Measurements from ENCODE around the gene ATP6V1A. TPM values are rescaled to one million over a fixed set of nuclear protein-coding genes. Genes with fewer than 3 reads are reported as not detected.

The ATP6V1A gene
- total and polyA plus RNA-seq, 10 donors, result 13.3 to 109 (median 81.8) TPM

- Histone ChIP-seq H3K27ac (no peak overlapping the region), H3K27me3 (replicated peaks in 1 of 7) (no peaks in the 10 kb centered on the region), H3K36me3 (no peaks in the 10 kb centered on the region), H3K9me3 (no peaks in the 10 kb centered on the region), H3K4me3 (no peak overlapping the region), H3K4me1 (no peaks in the 10 kb centered on the region)
- intact Hi-C loops (cut with DNase I; ENCODE audit: low total_unique reads), result no loop called here
- WGBS, 5 donors, result 83 to 89% (median 87%) methylated on average over 3 of the region's 3 CpGs
- TF ChIP-seq POLR2AphosphoS5 (IDR thresholded peaks at IDR 0.05), result no peak
- no peak for TF ChIP-seq CTCF (IDR thresholded peaks at IDR 0.05 in 8 of 11, conservative IDR thresholded peaks at IDR 0.05 in 3 of 11)
- TF ChIP-seq POLR2A (IDR thresholded peaks at IDR 0.05), result no peak
- no peak for DNase-seq
Measured at GRCh38 chr3:113852506-113852905, 105.7 kb downstream of the ATP6V1A start.

Other genes with a start within 250 kb of the ATP6V1A start
- 10 to 100 TPM; 15.7 to 26.3 (median 17.7) TPM for gene SPICE1, start 231.9 kb upstream of the ATP6V1A start, total RNA-seq
- gene SPICE1, start 231.9 kb upstream of the ATP6V1A start, polyA plus RNA-seq, result 1 to 10 TPM; 1.4 to 2.1 (median 1.7) TPM
- gene SIDT1, start 214.5 kb upstream of the ATP6V1A start, total RNA-seq, result 10 to 100 TPM; 37.2 to 81.5 (median 47.4) TPM
- 10 to 100 TPM; 12.4 to 13.4 (median 12.8) TPM for gene SIDT1, start 214.5 kb upstream of the ATP6V1A start, polyA plus RNA-seq
- 10 to 100 TPM; 23.9 to 36.0 (median 28.4) TPM for gene USF3, start 50.4 kb upstream of the ATP6V1A start, total RNA-seq
- 1 to 10 TPM; 5.5 to 8.2 (median 7.0) TPM for gene USF3, start 50.4 kb upstream of the ATP6V1A start, polyA plus RNA-seq
- 100 to 1,000 TPM in 1 of 7 donors, 10 to 100 TPM in 6; 61.9 to 100 (median 79.4) TPM for gene NAA50, start 786 bp upstream of the ATP6V1A start, total RNA-seq
- 10 to 100 TPM; 24.4 to 37.7 (median 33.9) TPM for gene NAA50, start 786 bp upstream of the ATP6V1A start, polyA plus RNA-seq
- gene GRAMD1C, start 91.8 kb downstream of the ATP6V1A start, total RNA-seq, result 10 to 100 TPM in 2 of 7 donors, 1 to 10 TPM in 5; 3.0 to 14.2 (median 5.3) TPM
- gene GRAMD1C, start 91.8 kb downstream of the ATP6V1A start, polyA plus RNA-seq, result 1 to 10 TPM; 2.6 to 5.1 (median 2.9) TPM
- gene ZDHHC23, start 201.0 kb downstream of the ATP6V1A start, total RNA-seq, result 10 to 100 TPM in 2 of 7 donors, 1 to 10 TPM in 5; 5.3 to 16.4 (median 8.4) TPM
- 1 to 10 TPM; 2.0 to 2.8 (median 2.3) TPM for gene ZDHHC23, start 201.0 kb downstream of the ATP6V1A start, polyA plus RNA-seq

Data from spleen (tissue), 11 donors.